ENCODE measurements around the gene MBLAC1.

- TF ChIP-seq CTCF (IDR thresholded peaks at IDR 0.05; ENCODE audit: low read length) (no peak), EZH2 (IDR thresholded peaks at IDR 0.05; ENCODE audit: borderline replicate concordance, low read length) (no peak)
Observed at GRCh38 chr7:100118388-100119071, 8.2 kb upstream of the MBLAC1 start.
